ENCODE data around the gene LRGUK.

The LRGUK gene

GRCh38 chr7:134297489-134297888, 170.3 kb downstream of the LRGUK start:
- H3K4me3 ChIP-seq (ENCODE audit: low read length): no peak overlapping the region
- TF ChIP-seq CTCF (conservative IDR thresholded peaks at IDR 0.05; ENCODE audit: low read length): no peak
- DNase-seq (ENCODE audit: low read depth): no peak

GRCh38 chr7:134298902-134299683, 172.0 kb downstream of the LRGUK start:
- no peak for TF ChIP-seq CTCF (conservative IDR thresholded peaks at IDR 0.05; ENCODE audit: low read length)
- no peak for DNase-seq (ENCODE audit: low read depth)
- no peak overlapping the region for H3K4me3 ChIP-seq (ENCODE audit: low read length)

- no peak overlapping the region for H3K4me3 ChIP-seq (ENCODE audit: low read length)
- DNase-seq (ENCODE audit: low read depth): no peak
- TF ChIP-seq CTCF (conservative IDR thresholded peaks at IDR 0.05; ENCODE audit: low read length): no peak
These were observed 173.8 kb downstream of the LRGUK start for GRCh38 chr7:134300988-134301387.

- no peak overlapping the region for H3K4me3 ChIP-seq (ENCODE audit: low read length)
- no peak for DNase-seq (ENCODE audit: low read depth)
- no peak for TF ChIP-seq CTCF (conservative IDR thresholded peaks at IDR 0.05; ENCODE audit: low read length)
These were observed 174.5 kb downstream of the LRGUK start for GRCh38 chr7:134301592-134301991.

GRCh38 chr7:134302120-134302519, 175.0 kb downstream of the LRGUK start:
- peak; percentile 26 for DNase-seq (ENCODE audit: low read depth)
- no peak for TF ChIP-seq CTCF (conservative IDR thresholded peaks at IDR 0.05; ENCODE audit: low read length)
- H3K4me3 ChIP-seq (ENCODE audit: low read length): no peak overlapping the region

GRCh38 chr7:134307320-134307719, 180.2 kb downstream of the LRGUK start:
- TF ChIP-seq CTCF (conservative IDR thresholded peaks at IDR 0.05; ENCODE audit: low read length): no peak
- H3K4me3 ChIP-seq (ENCODE audit: low read length): no peak overlapping the region
- peak; percentile 50 for DNase-seq (ENCODE audit: low read depth)

- TF ChIP-seq CTCF (conservative IDR thresholded peaks at IDR 0.05; ENCODE audit: low read length): no peak
- no peak for DNase-seq (ENCODE audit: low read depth)
- no peak overlapping the region for H3K4me3 ChIP-seq (ENCODE audit: low read length)
These were observed 181.4 kb downstream of the LRGUK start for GRCh38 chr7:134308548-134308947.

All from AG10803 (cell line).